WTC11 (cell line): ENCODE measurements around the gene GPC5.

Experiments used
- AFF4 ChIP-seq: sonication (generic); formaldehyde crosslinking; IDR thresholded peaks from 2 replicates; pipeline ENCODE4 v1.8.1; 2023; ENCODE audit warnings: mild to moderate bottlenecking, missing genetic modification reagents, borderline replicate concordance
- ARID4B ChIP-seq: sonication (generic); formaldehyde crosslinking; IDR thresholded peaks from 2 replicates; pipeline ENCODE4 v1.8.0; 2023; ENCODE audit warnings: missing genetic modification reagents, mild to moderate bottlenecking, borderline replicate concordance
- ATF2 ChIP-seq: sonication (generic); formaldehyde crosslinking; IDR thresholded peaks from 2 replicates; pipeline ENCODE4 v1.8.1; 2022; ENCODE audit warnings: low read depth, missing genetic modification reagents, borderline replicate concordance
- CBFB ChIP-seq: sonication (generic); formaldehyde crosslinking; IDR thresholded peaks from 2 replicates; pipeline ENCODE4 v1.8.1; 2022; ENCODE audit warnings: mild to moderate bottlenecking, low read depth, missing genetic modification reagents
- CREB1 ChIP-seq: sonication (generic); formaldehyde crosslinking; IDR thresholded peaks from 2 replicates; pipeline ENCODE4 v1.8.0; 2023; ENCODE audit warnings: mild to moderate bottlenecking, missing genetic modification reagents
- CTCF ChIP-seq: fragments of 200-600 bp; IDR thresholded peaks from 2 replicates; pipeline ENCODE4 v1.8.0; 2022; ENCODE audit warnings: antibody characterized with exemption
- ESRRA ChIP-seq: sonication (generic); formaldehyde crosslinking; IDR thresholded peaks from 2 replicates; pipeline ENCODE4 v1.8.1; 2022; ENCODE audit warnings: mild to moderate bottlenecking, missing genetic modification reagents, borderline replicate concordance
- ETV6 ChIP-seq: sonication (generic); formaldehyde crosslinking; IDR thresholded peaks from 2 replicates; pipeline ENCODE4 v1.8.1; 2022; ENCODE audit warnings: mild to moderate bottlenecking, missing genetic modification reagents
- FOXP1 ChIP-seq: sonication (generic); formaldehyde crosslinking; IDR thresholded peaks from 2 replicates; pipeline ENCODE4 v1.8.0; 2022; ENCODE audit warnings: missing genetic modification reagents, mild to moderate bottlenecking, moderate library complexity, borderline replicate concordance
- KAT7 ChIP-seq: sonication (generic); formaldehyde crosslinking; IDR thresholded peaks from 2 replicates; pipeline ENCODE4 v1.8.1; 2023; ENCODE audit warnings: missing genetic modification reagents, mild to moderate bottlenecking, borderline replicate concordance
- RELA ChIP-seq: sonication (generic); formaldehyde crosslinking; IDR thresholded peaks from 2 replicates; pipeline ENCODE4 v1.8.1; 2022; ENCODE audit warnings: missing genetic modification reagents, mild to moderate bottlenecking, borderline replicate concordance
- TCF7 ChIP-seq: sonication (generic); formaldehyde crosslinking; IDR thresholded peaks from 2 replicates; pipeline ENCODE4 v1.8.0; 2022; ENCODE audit warnings: mild to moderate bottlenecking, low read depth, missing genetic modification reagents, moderate library complexity
- TP53 ChIP-seq: sonication (generic); formaldehyde crosslinking; IDR thresholded peaks from 2 replicates; pipeline ENCODE4 v1.8.1; 2023; ENCODE audit warnings: mild to moderate bottlenecking, missing genetic modification reagents
- TF ChIP-seq, protein P1 (sequence below): sonication (generic); formaldehyde crosslinking; IDR thresholded peaks from 2 replicates; pipeline ENCODE4 v1.8.1; 2023; ENCODE audit warnings: mild to moderate bottlenecking, missing genetic modification reagents, moderate library complexity

GRCh38 chr13:91618315-91618714 lies 219.9 kb downstream of the GPC5 start:
- TF ChIP-seq RELA (CRISPR knock-in tag) (no peak), AFF4 (CRISPR knock-in tag) (no peak), TP53 (no peak), ESRRA (CRISPR knock-in tag) (no peak), CTCF (no peak), CBFB (no peak), KAT7 (no peak), ARID4B (CRISPR knock-in tag) (no peak), ETV6 (CRISPR knock-in tag) (no peak), ATF2 (no peak), TCF7 (CRISPR knock-in tag) (no peak), CREB1 (CRISPR knock-in tag) (no peak), FOXP1 (no peak)
- TF ChIP-seq, protein P1, sequence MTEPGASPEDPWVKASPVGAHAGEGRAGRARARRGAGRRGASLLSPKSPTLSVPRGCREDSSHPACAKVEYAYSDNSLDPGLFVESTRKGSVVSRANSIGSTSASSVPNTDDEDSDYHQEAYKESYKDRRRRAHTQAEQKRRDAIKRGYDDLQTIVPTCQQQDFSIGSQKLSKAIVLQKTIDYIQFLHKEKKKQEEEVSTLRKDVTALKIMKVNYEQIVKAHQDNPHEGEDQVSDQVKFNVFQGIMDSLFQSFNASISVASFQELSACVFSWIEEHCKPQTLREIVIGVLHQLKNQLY (CRISPR knock-in tag) = no peak
